ENCODE measurements around the gene ACACA. TPM values are rescaled to one million over a fixed set of nuclear protein-coding genes. Genes with fewer than 3 reads are reported as not detected.

The ACACA gene
- total and polyA plus RNA-seq, 2 donors (not counting 3 experiments of a cell fraction or from before 2014, with no cell fraction given), result 55.3 to 124 TPM

DNA sequence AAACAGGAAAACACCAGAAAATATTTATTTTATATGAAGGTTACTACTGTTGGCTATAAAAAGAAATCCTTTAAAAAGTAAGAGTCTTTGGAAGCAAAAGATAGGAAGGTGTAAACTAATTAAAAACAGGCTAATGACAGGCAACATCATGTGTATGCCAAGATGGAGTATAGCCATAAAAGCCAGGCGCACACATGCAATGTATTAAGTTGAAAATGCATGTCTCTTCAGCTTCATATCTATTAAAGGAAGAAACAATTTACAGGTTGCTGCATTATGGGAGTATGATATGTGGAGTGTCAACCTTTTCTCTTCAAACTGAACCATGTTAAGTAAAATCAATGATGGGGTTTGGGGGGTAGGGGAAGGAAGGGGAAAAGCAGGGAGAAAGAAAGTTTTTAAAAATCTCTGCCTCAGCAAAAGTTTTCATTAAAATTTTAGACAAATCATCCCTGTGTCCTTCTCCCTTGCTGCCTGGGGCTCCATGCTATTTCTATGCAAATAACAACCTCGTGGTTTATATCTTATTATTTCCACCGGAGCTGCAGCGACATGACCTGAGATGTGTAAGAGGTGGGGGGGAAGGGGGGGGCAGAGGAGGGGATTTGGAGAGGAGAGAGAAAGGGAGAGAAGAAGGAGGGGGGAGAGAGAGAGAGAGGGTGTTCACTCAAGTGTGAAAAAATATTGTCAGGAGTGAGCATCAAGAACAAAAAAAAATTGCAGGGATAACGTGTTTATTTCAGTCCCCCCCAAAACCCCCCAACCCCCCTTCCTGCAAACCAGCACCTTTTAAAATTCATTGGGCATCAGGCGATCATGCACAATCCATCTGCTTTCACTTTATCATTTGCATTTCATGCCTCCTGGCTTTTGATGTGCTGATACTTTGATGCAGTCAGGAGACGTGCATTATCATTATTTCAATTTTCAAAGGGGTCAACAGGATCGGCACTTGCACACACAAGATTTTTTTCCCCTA is 260.3 kb downstream of the ACACA start:
- CTCF ChIA-PET, result no interaction called here
- TF ChIP-seq JUN (IDR thresholded peaks at IDR 0.05; ENCODE audit: borderline replicate concordance, insufficient read depth, insufficient read length, low read depth) (no peak), GATA2 (IDR thresholded peaks at IDR 0.05; ENCODE audit: insufficient read depth, insufficient read length, low read depth, low read length) (no peak), CTCF (IDR thresholded peaks at IDR 0.05; ENCODE audit: extremely low read depth in 1 of 2, insufficient read depth in 1 of 2, low read depth in 1 of 2, low read length in 2 of 2) (no peak), POLR2AphosphoS5 (IDR thresholded peaks at IDR 0.05; ENCODE audit: insufficient read depth, low read depth, low read length) (no peak), POLR2A (IDR thresholded peaks at IDR 0.05; ENCODE audit: low read depth, low read length) (no peak), MYC (IDR thresholded peaks at IDR 0.05; ENCODE audit: low read depth, low read length) (no peak)
- Histone ChIP-seq H2AFZ (ENCODE audit: low read depth, low read length) (no peak overlapping the region), H3K9me1 (replicated peaks; ENCODE audit: control insufficient read depth, extremely low read depth, insufficient read depth, low read length) (no peaks in the 10 kb centered on the region), H3K36me3 (ENCODE audit: control insufficient read depth in 2 of 2, extremely low read depth in 1 of 2, insufficient read depth in 2 of 2, low read length in 2 of 2) (peaks cover 0 to 5% of the 10 kb centered on the region in 2 experiments), H3K9me3 (replicated peaks; ENCODE audit: control insufficient read depth, insufficient read depth, low read length) (no peaks in the 10 kb centered on the region), H4K20me1 (replicated peaks; ENCODE audit: control insufficient read depth, extremely low read depth, insufficient read depth, low read length) (no peaks in the 10 kb centered on the region), H3K9ac (replicated peaks; ENCODE audit: extremely low read depth, insufficient read depth, low read length) (no peak overlapping the region), H3K4me3 (replicated peaks in 1 of 3; ENCODE audit: insufficient read depth in 1 of 3, low read depth in 1 of 3, low read length in 3 of 3) (no peak overlapping the region), H3K27me3 (ENCODE audit: control insufficient read depth in 2 of 2, insufficient read depth in 2 of 2, low read length in 2 of 2) (no peaks in the 10 kb centered on the region), H3K79me2 (ENCODE audit: control insufficient read depth, insufficient read depth, low read length) (no peaks in the 10 kb centered on the region), H3K4me2 (ENCODE audit: insufficient read depth, low read length) (no peak overlapping the region), H3K27ac (ENCODE audit: insufficient read depth, low read depth, low read length) (no peak overlapping the region), H3K4me1 (ENCODE audit: control insufficient read depth, extremely low read depth, insufficient read depth, low read length) (peaks cover 16% of the 10 kb centered on the region)
- intact Hi-C loops (cut with micrococcal nuclease) (no loop called here), dilution Hi-C loops (cut with MboI; ENCODE audit: extremely low pct_ligation_motif_present, low sequenced_read_pairs) (no loop called here)
- POLR2A ChIA-PET, result no interaction called here
- BruUV-seq (replicated peaks), result no TSS peak
- no peak for DNase-seq (ENCODE audit: low read depth, low spot score)
- FAIRE-seq, result no peak

Data from endothelial cell of umbilical vein (primary cell).